ENCODE results near the gene COL9A2. TPM values are rescaled to one million over a fixed set of nuclear protein-coding genes. Genes with fewer than 3 reads are reported as not detected.

Gene COL9A2
- polyA plus RNA-seq, 2 of the 4 experiments (the other 2 are of a cell fraction): 0.12 to 0.16 TPM

GRCh38 chr1:40270152-40270834 is 46.8 kb downstream of the COL9A2 start:
- 60% methylated on average over 3 of the region's 3 CpGs for WGBS (ENCODE audit: missing lambda C conversion rate)
- Histone ChIP-seq H3K4me3 (no peak overlapping the region), H3K4me2 (no peak overlapping the region), H3K4me1 (no peaks in the 10 kb centered on the region), H3K9me3 (no peaks in the 10 kb centered on the region), H3K27ac (no peak overlapping the region)
- POLR2A ChIA-PET: no interaction called here
- CTCF ChIA-PET: no interaction called here
- DNase-seq (ENCODE audit: low read depth in 1 of 2, low spot score in 1 of 2) (no peak), FAIRE-seq (no peak), ATAC-seq (no peak)
- TF ChIP-seq GATA3 (IDR thresholded peaks at IDR 0.05; ENCODE audit: borderline replicate concordance) (no peak), SREBF2 (IDR thresholded peaks at IDR 0.05) (no peak), CTCF (IDR thresholded peaks at IDR 0.05) (no peak), RAD21 (conservative IDR thresholded peaks at IDR 0.05 in 1 of 2, IDR thresholded peaks at IDR 0.05 in 1 of 2) (no peak), BHLHE40 (IDR thresholded peaks at IDR 0.05; ENCODE audit: low read depth, low read length) (no peak), CBX8 (IDR thresholded peaks at IDR 0.05) (no peak), EP300 (IDR thresholded peaks at IDR 0.05) (no peak), PHF8 (IDR thresholded peaks at IDR 0.05; ENCODE audit: borderline replicate concordance, low read depth) (no peak), HOXB13 (CRISPR knock-in tag; IDR thresholded peaks at IDR 0.05; ENCODE audit: low read depth) (no peak), POLR2A (IDR thresholded peaks at IDR 0.05; ENCODE audit: low read length) (no peak), FOSB (CRISPR knock-in tag; IDR thresholded peaks at IDR 0.05) (no peak), RNF2 (IDR thresholded peaks at IDR 0.05; ENCODE audit: borderline replicate concordance, low read depth) (no peak), MYC (IDR thresholded peaks at IDR 0.05; ENCODE audit: borderline replicate concordance, low read length) (no peak), KDM1A (IDR thresholded peaks at IDR 0.05; ENCODE audit: low read depth) (no peak), ESRRA (IDR thresholded peaks at IDR 0.05; ENCODE audit: borderline replicate concordance, low read length) (no peak)
- TF ChIP-seq, protein P1, sequence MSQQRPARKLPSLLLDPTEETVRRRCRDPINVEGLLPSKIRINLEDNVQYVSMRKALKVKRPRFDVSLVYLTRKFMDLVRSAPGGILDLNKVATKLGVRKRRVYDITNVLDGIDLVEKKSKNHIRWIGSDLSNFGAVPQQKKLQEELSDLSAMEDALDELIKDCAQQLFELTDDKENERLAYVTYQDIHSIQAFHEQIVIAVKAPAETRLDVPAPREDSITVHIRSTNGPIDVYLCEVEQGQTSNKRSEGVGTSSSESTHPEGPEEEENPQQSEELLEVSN (IDR thresholded peaks at IDR 0.05; ENCODE audit: borderline replicate concordance, low read depth): no peak
- TF ChIP-seq, protein P2, sequence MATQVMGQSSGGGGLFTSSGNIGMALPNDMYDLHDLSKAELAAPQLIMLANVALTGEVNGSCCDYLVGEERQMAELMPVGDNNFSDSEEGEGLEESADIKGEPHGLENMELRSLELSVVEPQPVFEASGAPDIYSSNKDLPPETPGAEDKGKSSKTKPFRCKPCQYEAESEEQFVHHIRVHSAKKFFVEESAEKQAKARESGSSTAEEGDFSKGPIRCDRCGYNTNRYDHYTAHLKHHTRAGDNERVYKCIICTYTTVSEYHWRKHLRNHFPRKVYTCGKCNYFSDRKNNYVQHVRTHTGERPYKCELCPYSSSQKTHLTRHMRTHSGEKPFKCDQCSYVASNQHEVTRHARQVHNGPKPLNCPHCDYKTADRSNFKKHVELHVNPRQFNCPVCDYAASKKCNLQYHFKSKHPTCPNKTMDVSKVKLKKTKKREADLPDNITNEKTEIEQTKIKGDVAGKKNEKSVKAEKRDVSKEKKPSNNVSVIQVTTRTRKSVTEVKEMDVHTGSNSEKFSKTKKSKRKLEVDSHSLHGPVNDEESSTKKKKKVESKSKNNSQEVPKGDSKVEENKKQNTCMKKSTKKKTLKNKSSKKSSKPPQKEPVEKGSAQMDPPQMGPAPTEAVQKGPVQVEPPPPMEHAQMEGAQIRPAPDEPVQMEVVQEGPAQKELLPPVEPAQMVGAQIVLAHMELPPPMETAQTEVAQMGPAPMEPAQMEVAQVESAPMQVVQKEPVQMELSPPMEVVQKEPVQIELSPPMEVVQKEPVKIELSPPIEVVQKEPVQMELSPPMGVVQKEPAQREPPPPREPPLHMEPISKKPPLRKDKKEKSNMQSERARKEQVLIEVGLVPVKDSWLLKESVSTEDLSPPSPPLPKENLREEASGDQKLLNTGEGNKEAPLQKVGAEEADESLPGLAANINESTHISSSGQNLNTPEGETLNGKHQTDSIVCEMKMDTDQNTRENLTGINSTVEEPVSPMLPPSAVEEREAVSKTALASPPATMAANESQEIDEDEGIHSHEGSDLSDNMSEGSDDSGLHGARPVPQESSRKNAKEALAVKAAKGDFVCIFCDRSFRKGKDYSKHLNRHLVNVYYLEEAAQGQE (IDR thresholded peaks at IDR 0.05): no peak
- TF ChIP-seq, protein P3, sequence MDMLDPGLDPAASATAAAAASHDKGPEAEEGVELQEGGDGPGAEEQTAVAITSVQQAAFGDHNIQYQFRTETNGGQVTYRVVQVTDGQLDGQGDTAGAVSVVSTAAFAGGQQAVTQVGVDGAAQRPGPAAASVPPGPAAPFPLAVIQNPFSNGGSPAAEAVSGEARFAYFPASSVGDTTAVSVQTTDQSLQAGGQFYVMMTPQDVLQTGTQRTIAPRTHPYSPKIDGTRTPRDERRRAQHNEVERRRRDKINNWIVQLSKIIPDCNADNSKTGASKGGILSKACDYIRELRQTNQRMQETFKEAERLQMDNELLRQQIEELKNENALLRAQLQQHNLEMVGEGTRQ (IDR thresholded peaks at IDR 0.05): no peak

DNA sequence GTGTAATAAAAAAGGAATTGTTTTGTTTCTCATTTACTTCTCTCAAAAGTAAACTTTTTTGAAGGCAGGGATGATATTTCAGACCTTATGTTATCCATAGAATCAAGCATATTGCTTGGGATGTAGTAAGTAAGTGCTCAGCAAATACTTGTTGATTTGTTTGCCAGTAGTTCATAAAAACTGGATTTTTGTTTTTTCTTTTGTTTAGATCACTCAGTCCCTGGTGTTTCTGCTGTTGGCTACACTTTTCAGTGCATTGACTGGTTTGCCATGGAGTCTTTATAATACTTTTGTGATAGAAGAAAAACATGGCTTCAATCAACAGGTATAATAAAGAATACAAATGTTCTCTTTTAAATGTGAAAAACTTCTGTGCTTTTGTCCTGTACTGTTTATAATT is 48.9 kb downstream of the COL9A2 start:
- no peak for ATAC-seq
- FAIRE-seq: no peak
- Histone ChIP-seq H3K4me1 (no peaks in the 10 kb centered on the region), H3K9me3 (no peaks in the 10 kb centered on the region), H3K27ac (no peak overlapping the region), H3K4me3 (no peak overlapping the region), H3K4me2 (no peak overlapping the region)
- CTCF ChIA-PET: no interaction called here
- DNase-seq (ENCODE audit: low read depth in 1 of 2, low spot score in 1 of 2): no peak
- no peak for TF ChIP-seq HOXB5 (CRISPR knock-in tag; IDR thresholded peaks at IDR 0.05)
- POLR2A ChIA-PET: no interaction called here

Measured in A549 (cell line).